ENCODE data around the gene GPR42. TPM values are rescaled to one million over a fixed set of nuclear protein-coding genes. Genes with fewer than 3 reads are reported as not detected.
"Not testable (repeated sequence)": the region's sequence is repeated elsewhere in the genome, so short reads cannot be mapped to it uniquely, and the experiment has no call there.

Gene GPR42
- total and polyA plus RNA-seq, 2 donors from 2014 or later: not detected

GRCh38 chr19:35375505-35376307, 4.8 kb downstream of the GPR42 start:
- no peak for FAIRE-seq
- no peak overlapping the region for H3K9ac ChIP-seq (ENCODE audit: low read length in 3 of 3)
- no peak for DNase-seq
- H3K9me3 ChIP-seq (ENCODE audit: control insufficient read depth in 2 of 3, insufficient read depth in 1 of 3, low read length in 3 of 3): no peaks in the 10 kb centered on the region
- H3K4me1 ChIP-seq (ENCODE audit: control insufficient read depth in 2 of 3, insufficient read depth in 2 of 3, low read depth in 1 of 3, low read length in 3 of 3): no peaks in the 10 kb centered on the region
- TF ChIP-seq, protein P1, sequence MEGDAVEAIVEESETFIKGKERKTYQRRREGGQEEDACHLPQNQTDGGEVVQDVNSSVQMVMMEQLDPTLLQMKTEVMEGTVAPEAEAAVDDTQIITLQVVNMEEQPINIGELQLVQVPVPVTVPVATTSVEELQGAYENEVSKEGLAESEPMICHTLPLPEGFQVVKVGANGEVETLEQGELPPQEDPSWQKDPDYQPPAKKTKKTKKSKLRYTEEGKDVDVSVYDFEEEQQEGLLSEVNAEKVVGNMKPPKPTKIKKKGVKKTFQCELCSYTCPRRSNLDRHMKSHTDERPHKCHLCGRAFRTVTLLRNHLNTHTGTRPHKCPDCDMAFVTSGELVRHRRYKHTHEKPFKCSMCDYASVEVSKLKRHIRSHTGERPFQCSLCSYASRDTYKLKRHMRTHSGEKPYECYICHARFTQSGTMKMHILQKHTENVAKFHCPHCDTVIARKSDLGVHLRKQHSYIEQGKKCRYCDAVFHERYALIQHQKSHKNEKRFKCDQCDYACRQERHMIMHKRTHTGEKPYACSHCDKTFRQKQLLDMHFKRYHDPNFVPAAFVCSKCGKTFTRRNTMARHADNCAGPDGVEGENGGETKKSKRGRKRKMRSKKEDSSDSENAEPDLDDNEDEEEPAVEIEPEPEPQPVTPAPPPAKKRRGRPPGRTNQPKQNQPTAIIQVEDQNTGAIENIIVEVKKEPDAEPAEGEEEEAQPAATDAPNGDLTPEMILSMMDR (IDR thresholded peaks at IDR 0.05; ENCODE audit: borderline replicate concordance, extremely low read depth, insufficient read depth): no peak
- H3K36me3 ChIP-seq (ENCODE audit: control insufficient read depth in 2 of 3, insufficient read depth in 3 of 3, low read length in 3 of 3): no peaks in the 10 kb centered on the region
- H3K4me3 ChIP-seq (ENCODE audit: low read length in 3 of 3): no peak overlapping the region
- intact Hi-C loops (cut with DNase I): no loop called here
- no peak overlapping the region for H3K27ac ChIP-seq (ENCODE audit: low read depth in 2 of 2, low read length in 2 of 2)
- no peaks in the 10 kb centered on the region for H3K27me3 ChIP-seq (ENCODE audit: control insufficient read depth, insufficient read depth, low read length)

DNA sequence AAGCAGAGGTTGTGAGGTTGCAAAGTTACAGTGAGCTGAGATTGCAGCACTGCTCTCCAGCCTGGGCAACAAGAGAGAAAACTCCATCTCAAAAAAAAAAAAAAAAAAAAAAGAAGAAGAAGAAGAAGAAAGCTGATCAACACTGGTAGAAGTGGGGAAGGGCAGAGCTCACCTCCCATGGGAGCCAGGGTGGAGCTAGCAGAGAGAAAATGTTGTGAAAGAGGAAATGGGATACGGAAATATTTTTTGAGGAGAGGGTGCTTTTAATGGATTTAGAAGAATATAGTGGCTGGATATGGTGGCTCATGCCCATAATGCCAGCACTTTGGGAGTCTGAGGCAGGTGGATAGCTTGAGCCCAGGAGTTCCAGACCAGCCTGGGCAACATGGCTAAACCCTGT, 6.8 kb downstream of the GPR42 start:
- intact Hi-C loops (cut with DNase I): no loop called here
- DNase-seq (no peak), FAIRE-seq (no peak)
- Histone ChIP-seq H3K4me1 (ENCODE audit: control insufficient read depth in 2 of 3, insufficient read depth in 2 of 3, low read depth in 1 of 3, low read length in 3 of 3) (no peaks in the 10 kb centered on the region), H3K9me3 (ENCODE audit: control insufficient read depth in 2 of 3, insufficient read depth in 1 of 3, low read length in 3 of 3) (no peaks in the 10 kb centered on the region), H3K27ac (ENCODE audit: low read depth in 2 of 2, low read length in 2 of 2) (no peak overlapping the region), H3K27me3 (ENCODE audit: control insufficient read depth, insufficient read depth, low read length) (no peaks in the 10 kb centered on the region), H3K9ac (ENCODE audit: low read length in 3 of 3) (no peak overlapping the region), H3K4me3 (ENCODE audit: low read length in 3 of 3) (no peak overlapping the region), H3K36me3 (ENCODE audit: control insufficient read depth in 2 of 3, insufficient read depth in 3 of 3, low read length in 3 of 3) (no peaks in the 10 kb centered on the region)
- TF ChIP-seq, protein P1 (IDR thresholded peaks at IDR 0.05; ENCODE audit: borderline replicate concordance, extremely low read depth, insufficient read depth): no peak

DNA sequence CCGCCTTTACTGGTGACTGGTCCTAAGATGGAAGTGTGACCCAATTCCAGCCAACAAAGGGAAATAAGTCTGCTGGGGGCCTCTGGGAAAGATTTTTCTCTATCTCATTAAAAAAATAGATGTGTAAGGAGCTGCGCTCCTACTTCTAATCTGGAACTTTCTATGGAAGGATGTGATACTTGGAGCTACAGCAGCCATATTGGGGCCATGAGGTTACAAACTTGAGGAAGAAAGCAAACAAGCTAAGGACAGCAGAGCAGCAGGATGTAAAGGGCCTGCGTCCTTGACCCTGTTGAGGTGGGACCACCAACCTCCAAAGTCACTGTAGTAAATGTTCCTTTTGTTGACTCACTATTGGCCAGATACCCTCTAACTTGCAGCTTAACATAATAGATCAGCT, 7.5 kb downstream of the GPR42 start:
- Histone ChIP-seq H3K27me3 (ENCODE audit: control insufficient read depth, insufficient read depth, low read length) (no peaks in the 10 kb centered on the region), H3K36me3 (ENCODE audit: control insufficient read depth in 2 of 3, insufficient read depth in 3 of 3, low read length in 3 of 3) (no peaks in the 10 kb centered on the region), H3K9ac (ENCODE audit: low read length in 3 of 3) (no peak overlapping the region), H3K9me3 (ENCODE audit: control insufficient read depth in 2 of 3, insufficient read depth in 1 of 3, low read length in 3 of 3) (no peaks in the 10 kb centered on the region), H3K4me3 (ENCODE audit: low read length in 3 of 3) (no peak overlapping the region), H3K27ac (ENCODE audit: low read depth in 2 of 2, low read length in 2 of 2) (no peak overlapping the region), H3K4me1 (ENCODE audit: control insufficient read depth in 2 of 3, insufficient read depth in 2 of 3, low read depth in 1 of 3, low read length in 3 of 3) (no peaks in the 10 kb centered on the region)
- intact Hi-C loops (cut with DNase I): no loop called here
- TF ChIP-seq, protein P1 (IDR thresholded peaks at IDR 0.05; ENCODE audit: borderline replicate concordance, extremely low read depth, insufficient read depth): no peak
- DNase-seq (no peak), FAIRE-seq (no peak)

DNA sequence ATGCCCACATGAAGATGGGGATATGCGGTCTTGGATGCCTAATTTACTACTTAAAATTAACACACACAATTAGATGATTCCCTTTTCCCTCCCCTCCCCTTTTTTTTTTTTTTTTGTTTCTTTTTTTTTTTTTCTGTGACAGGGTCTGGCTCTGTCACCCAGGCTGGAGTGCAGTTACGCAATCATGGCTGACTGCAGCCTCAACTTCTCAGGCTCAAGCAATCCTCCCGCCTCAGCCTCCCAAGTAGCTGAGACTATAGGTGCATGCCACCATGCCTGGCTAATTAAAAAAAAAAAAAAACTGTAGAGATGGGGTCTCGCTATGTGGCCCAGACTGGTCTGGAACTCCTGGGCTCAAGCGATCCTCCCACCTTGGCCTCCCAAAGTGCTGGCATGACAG, 8.7 kb downstream of the GPR42 start:
- H3K9ac ChIP-seq (ENCODE audit: low read length in 3 of 3); FAIRE-seq; H3K9me3 ChIP-seq (ENCODE audit: control insufficient read depth in 2 of 3, insufficient read depth in 1 of 3, low read length in 3 of 3); H3K36me3 ChIP-seq (ENCODE audit: control insufficient read depth in 2 of 3, insufficient read depth in 3 of 3, low read length in 3 of 3); intact Hi-C loops (cut with DNase I); H3K4me1 ChIP-seq (ENCODE audit: control insufficient read depth in 2 of 3, insufficient read depth in 2 of 3, low read depth in 1 of 3, low read length in 3 of 3); DNase-seq; H3K27me3 ChIP-seq (ENCODE audit: control insufficient read depth, insufficient read depth, low read length); H3K4me3 ChIP-seq (ENCODE audit: low read length in 3 of 3); H3K27ac ChIP-seq (ENCODE audit: low read depth in 2 of 2, low read length in 2 of 2): not testable (repeated sequence)

Measured in kidney (tissue), 14 donors.